Endometrial microvascular endothelial cells (primary cell): Measurements from ENCODE around the gene BACH2. TPM values are rescaled to one million over a fixed set of nuclear protein-coding genes. Genes with fewer than 3 reads are reported as not detected.

Source experiments
- in situ Hi-C: cut with HindIII; loops from 2 replicates; pipeline ENCODE4 v1.10.0; 2017; ENCODE audit warnings: low sequenced_read_pairs, low pct_unique_long_range_greater_than_20kb; ENCODE audit errors: inconsistent ontology term
- total RNA-seq: library from RNA; depleted of rRNA; stranded (reverse); fragments of >200 nt; gene quantifications from one replicate; pipeline ENCODE4 v1.2.3, GENCODE V29; 2015; ENCODE audit errors: inconsistent ontology term

Gene BACH2
- total RNA-seq, 1 donor from 2014 or later: 1.6 TPM

DNA sequence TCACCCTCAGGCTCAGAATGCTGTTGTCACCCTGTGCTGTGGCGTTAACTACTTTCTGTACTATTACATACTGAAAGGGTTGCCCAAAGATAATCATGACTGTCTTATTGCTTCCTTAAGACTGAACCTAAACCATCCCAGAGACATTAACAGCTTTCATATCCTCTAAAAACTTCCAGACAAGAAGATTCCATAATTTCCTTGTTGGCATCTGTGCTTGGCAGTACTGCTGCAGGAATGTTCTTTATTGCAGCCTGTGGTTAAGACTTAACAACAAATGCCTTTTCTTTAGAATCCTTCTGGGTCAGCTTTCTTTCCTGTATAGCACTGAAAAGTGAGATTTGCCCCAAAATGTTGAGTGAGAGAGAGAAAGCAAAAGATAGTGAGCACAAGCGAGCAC, 292.7 kb downstream of the BACH2 start:
- in situ Hi-C loops: no loop called here

- in situ Hi-C loops: no loop called here
These were observed 293.4 kb downstream of the BACH2 start for GRCh38 chr6:90003069-90003795.

DNA sequence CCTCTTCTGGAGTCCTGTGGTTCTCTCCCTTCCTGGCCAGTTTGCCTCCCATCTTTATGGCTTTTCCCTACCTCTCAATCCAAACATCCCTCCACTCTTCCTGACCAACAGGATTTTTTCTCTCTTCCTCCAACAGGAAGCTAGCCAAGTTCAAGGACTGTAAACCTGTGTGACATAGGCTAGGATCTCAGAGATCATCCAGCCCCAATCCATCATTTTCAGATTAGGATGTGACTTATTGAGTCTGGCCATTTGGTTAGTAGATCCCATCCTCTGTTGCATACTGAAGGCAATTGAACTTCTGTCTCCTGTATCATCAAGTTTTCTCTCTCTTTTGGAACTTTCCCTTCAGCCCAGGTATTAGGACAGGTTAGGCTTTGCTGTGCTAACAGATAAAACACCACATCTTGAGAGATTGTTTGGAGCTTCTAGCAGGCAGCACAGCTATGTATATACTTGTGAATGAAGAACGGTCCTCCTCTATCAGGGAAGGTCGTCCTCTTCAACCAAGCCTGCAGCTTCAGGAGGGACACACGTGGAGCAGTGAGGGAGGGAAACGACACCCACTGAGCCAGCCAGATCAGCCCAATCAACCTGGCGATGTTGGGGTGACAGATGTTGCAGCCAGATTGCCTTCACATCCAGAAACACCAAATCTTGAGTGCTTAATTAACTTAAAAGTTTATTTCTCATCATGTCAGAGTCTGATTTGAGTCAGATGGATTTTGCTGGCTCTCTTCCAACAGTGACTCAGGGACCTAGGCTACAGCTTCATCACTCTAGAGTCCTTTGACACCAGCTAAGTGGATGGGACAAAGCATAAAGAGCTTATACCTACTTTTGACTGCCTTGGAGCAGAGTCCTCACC, 295.5 kb downstream of the BACH2 start:
- in situ Hi-C loops: no loop called here

GRCh38 chr6:89999945-90000825, 296.5 kb downstream of the BACH2 start:
- in situ Hi-C loops: no loop called here

- in situ Hi-C loops: no loop called here
These were observed 297.5 kb downstream of the BACH2 start for GRCh38 chr6:89999154-89999553.

DNA sequence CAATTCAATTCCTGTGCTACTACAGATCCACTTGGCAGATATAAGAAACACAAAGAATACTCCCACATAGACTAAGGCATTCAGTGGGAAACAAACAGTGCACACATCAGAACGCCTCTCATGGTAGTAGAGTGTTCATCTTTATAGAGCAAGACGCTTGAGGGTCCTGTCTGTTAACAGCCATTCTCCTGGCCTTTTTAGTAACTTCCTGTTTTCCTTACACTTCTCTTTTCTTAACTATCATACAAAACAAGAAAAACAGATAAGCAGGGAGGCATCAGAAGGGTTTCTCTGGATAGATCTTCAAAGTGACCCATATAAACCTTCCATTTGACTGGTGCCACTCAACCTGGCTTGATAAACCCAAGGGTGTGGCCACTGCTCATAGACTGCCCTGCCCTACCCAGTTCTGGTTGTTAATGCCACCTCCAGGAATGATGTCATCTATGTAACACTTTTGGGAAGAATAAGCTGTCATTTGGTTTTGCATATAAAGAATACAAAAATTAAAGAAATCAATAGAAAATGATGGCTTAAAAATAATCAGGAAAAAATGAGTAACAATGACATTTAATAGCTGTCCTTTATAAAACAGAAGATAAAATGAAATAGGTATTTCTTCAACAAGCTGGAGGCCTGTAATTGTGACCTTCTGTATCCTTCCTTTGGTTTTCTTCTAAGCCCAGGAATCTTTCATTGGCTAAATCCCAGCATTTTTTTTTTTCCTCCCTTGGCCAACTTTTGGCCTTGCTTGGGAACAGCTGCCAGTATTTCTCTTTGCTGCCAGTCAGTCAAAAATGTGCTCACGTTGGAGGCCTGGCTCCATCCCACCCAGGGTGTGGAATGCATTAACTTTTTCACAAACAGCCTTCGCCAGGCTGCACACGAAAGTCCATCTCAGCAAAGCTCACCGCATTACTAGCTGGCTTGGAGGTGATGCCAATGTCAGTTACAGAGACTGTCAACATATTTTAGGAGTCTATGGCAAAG, 298.9 kb downstream of the BACH2 start:
- in situ Hi-C loops: no loop called here

GRCh38 chr6:89993411-89993810, 303.2 kb downstream of the BACH2 start:
- in situ Hi-C loops: no loop called here

- in situ Hi-C loops: no loop called here
These were observed 303.8 kb downstream of the BACH2 start for GRCh38 chr6:89992818-89993217.

- in situ Hi-C loops: no loop called here
These were observed 306.9 kb downstream of the BACH2 start for GRCh38 chr6:89989742-89990141.

DNA sequence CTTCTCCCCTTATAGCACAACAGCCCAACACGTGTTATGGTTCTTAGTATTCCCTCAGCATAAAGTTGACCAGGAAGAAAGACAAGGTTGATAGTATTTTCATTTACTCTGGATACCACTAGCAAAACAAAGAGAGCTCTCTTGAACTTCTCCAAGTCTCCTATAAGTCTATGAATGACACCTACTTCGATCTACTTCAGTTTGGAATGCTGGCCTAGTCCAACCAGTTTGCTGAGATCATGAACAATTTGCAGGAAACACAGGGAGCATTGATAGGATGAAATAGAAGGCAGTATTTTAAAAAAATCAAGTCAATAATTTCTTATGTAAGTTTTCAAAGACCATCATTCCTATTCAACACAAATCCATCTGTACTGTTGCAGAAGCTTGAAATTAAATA, 308.8 kb downstream of the BACH2 start:
- in situ Hi-C loops: no loop called here

DNA sequence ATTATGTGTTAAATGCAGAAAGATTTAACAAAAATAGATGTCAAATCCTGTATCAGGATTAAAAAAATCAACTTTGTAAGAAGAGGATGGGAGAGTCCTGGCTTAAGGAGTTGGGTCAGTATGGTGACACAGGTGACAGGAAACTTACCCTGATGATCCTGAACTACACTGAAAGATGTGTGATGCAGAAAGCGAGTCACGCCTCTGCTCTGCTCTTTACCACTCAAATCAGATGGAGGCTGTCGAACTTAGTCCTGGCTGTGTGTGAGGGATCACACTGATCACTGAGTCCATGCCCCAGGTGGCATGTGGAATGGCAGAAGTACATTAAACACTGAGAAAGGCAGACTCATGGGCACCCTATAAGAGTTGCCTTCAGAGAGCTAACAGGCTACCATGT, 309.5 kb downstream of the BACH2 start:
- in situ Hi-C loops: no loop called here

GRCh38 chr6:89986650-89987074, 310.0 kb downstream of the BACH2 start:
- in situ Hi-C loops: no loop called here

GRCh38 chr6:89985751-89986493, 310.7 kb downstream of the BACH2 start:
- in situ Hi-C loops: no loop called here

GRCh38 chr6:89984926-89985750, 311.5 kb downstream of the BACH2 start:
- in situ Hi-C loops: no loop called here

DNA sequence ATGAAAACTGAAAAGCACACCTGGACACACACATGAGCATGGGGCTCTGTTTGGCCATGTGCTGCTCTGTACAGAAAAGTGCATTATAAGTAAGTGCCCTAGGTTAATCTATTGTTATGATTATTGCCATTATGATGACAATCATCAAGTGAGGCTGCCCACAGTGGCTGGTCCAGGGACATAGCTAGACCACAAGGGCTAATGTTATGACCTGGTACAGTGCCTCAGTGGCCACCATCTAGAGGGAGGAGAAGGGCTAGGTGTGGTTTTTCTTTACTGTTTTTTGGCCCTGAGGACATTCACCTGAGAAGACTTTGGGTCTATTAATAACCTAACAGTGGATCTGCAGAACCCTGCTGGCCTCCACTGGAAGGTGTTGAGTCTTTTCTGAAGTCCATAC, 316.3 kb downstream of the BACH2 start:
- in situ Hi-C loops: no loop called here

DNA sequence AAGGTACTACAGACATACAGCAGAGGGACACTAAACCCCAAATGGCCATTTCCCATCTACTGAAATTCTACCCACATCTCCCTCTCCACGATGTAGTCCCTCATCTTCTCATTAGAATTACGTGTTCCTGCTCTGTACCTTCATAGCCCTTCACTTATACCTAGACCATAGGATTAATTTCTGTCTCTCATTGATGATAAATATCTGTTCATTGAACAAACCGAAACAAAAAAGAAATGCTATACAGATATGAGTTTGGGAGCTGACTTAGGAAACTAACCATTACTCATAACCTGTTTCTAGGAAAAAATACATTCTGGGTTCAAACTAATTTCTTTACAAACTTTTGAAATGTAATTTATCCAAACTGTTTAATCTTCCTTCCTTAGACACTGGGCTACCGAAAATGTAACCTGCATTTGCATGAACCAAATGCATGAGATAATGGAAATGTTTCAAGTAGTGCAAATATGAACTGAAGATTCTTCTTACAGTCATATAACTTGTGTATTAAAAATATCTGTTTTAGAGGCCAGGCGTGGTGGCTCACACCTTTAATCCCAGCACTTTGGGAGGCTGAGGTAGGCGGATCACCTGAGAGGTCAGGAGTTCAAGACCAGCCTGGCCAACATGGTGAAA, 317.0 kb downstream of the BACH2 start:
- in situ Hi-C loops: no loop called here
